AG04449 (cell line): ENCODE results near the gene NCAPH2.

ENCODE experiments used
- CTCF ChIA-PET: fragments of 350-600 bp; formaldehyde crosslinking; extraction: SDS; loops from one replicate; lab custom pipeline; 2021; ENCODE audit warnings: antibody characterized with exemption; lab: Yijun Ruan, JAX
- POLR2A ChIA-PET: fragments of 400-600, 350-600 bp; formaldehyde crosslinking; extraction: SDS; loops from one replicate; lab custom pipeline; 2020; ENCODE audit warnings: antibody characterized with exemption, inconsistent platforms; lab: Yijun Ruan, JAX
- DNase-seq: peaks from one replicate; pipeline ENCODE4 v3.0.0-alpha.2; 2010; ENCODE audit warnings: low read depth, low spot score
- H3K4me3 ChIP-seq: 2 replicates; pipeline ENCODE4 v1.5.1; 2011; ENCODE audit warnings: low read depth, mild to moderate bottlenecking, control low read depth, low read length
- TF ChIP-seq, protein P1 (sequence below): IDR thresholded peaks from one replicate; pipeline ENCODE4 v1.5.1; 2011; ENCODE audit warnings: mild to moderate bottlenecking, moderate library complexity, low read length, control low read depth, inconsistent platforms; ENCODE audit not compliant: insufficient read depth; ENCODE audit errors: missing control alignments

The NCAPH2 gene

DNA sequence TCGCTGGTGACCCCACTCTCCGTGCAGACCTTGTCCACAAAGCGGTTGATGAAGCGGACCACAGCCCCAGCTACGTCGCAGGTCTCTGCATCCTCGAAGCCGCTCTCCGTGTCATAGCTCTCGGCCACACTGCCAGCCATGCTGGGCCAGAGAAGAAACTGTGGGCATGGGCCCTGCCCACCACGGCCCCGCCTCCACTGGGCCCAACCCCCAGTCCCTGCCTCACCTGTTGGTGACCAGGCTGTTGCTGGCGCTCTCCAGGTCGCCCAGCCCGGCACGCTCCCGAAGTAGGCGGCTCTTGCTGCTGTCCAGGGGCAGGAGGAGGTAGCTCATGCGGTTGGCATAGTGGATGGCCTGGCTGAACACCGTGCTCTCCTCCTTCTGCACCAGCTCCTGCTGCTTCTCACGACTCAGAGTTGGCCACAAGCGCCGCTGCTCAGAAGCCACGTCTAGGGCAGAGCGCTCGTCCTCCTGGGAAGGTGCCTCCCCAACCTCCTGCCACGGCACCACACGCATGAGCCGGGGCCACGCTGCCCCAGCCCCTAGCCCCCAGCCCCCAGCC, 46.0 kb upstream of the NCAPH2 start:
- TF ChIP-seq, protein P1, sequence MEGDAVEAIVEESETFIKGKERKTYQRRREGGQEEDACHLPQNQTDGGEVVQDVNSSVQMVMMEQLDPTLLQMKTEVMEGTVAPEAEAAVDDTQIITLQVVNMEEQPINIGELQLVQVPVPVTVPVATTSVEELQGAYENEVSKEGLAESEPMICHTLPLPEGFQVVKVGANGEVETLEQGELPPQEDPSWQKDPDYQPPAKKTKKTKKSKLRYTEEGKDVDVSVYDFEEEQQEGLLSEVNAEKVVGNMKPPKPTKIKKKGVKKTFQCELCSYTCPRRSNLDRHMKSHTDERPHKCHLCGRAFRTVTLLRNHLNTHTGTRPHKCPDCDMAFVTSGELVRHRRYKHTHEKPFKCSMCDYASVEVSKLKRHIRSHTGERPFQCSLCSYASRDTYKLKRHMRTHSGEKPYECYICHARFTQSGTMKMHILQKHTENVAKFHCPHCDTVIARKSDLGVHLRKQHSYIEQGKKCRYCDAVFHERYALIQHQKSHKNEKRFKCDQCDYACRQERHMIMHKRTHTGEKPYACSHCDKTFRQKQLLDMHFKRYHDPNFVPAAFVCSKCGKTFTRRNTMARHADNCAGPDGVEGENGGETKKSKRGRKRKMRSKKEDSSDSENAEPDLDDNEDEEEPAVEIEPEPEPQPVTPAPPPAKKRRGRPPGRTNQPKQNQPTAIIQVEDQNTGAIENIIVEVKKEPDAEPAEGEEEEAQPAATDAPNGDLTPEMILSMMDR: no peak
- DNase-seq: no peak
- no peak overlapping the region for H3K4me3 ChIP-seq
- CTCF ChIA-PET: interaction anchor here (1.3 kb wide), 1 partner anchor 11 kb away, joined by 3 read pairs; no protein-coding TSS in a partner anchor
- POLR2A ChIA-PET: no interaction called here

- no peak for DNase-seq
- CTCF ChIA-PET: interaction anchor here (1.3 kb wide), 1 partner anchor 9 kb away, joined by 3 read pairs; no protein-coding TSS in a partner anchor
- POLR2A ChIA-PET: no interaction called here
- no peak overlapping the region for H3K4me3 ChIP-seq
- TF ChIP-seq, protein P1: no peak
These were observed 44.7 kb upstream of the NCAPH2 start for GRCh38 chr22:50463188-50463900.

DNA sequence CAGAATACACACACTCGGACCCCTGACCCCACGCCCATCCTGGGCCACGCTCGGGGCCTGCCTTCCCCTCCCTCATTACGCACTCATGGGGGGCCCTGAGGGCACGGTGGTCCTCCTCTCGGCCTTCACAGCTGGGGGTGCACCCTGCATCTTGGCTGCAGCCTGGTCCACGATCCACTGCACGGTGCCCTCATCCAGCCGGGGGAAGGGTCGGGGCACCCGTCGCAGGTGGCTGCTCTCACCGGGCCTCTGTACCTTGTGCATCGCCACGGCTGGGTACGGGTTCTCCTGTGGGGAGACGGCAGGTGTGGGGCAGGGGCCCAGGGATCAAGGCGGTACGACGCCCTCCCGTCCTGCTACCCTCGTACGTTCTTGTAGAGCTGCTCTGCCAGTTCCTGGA, 43.6 kb upstream of the NCAPH2 start:
- CTCF ChIA-PET: interaction anchor here (1.3 kb wide), 1 partner anchor 8 kb away, joined by 3 read pairs; no protein-coding TSS in a partner anchor
- DNase-seq: no peak
- POLR2A ChIA-PET: interaction anchor here (0.6 kb wide), 1 partner anchor 213 kb away, joined by 4 read pairs; no protein-coding TSS in a partner anchor
- TF ChIP-seq, protein P1: no peak
- H3K4me3 ChIP-seq: no peak overlapping the region

DNA sequence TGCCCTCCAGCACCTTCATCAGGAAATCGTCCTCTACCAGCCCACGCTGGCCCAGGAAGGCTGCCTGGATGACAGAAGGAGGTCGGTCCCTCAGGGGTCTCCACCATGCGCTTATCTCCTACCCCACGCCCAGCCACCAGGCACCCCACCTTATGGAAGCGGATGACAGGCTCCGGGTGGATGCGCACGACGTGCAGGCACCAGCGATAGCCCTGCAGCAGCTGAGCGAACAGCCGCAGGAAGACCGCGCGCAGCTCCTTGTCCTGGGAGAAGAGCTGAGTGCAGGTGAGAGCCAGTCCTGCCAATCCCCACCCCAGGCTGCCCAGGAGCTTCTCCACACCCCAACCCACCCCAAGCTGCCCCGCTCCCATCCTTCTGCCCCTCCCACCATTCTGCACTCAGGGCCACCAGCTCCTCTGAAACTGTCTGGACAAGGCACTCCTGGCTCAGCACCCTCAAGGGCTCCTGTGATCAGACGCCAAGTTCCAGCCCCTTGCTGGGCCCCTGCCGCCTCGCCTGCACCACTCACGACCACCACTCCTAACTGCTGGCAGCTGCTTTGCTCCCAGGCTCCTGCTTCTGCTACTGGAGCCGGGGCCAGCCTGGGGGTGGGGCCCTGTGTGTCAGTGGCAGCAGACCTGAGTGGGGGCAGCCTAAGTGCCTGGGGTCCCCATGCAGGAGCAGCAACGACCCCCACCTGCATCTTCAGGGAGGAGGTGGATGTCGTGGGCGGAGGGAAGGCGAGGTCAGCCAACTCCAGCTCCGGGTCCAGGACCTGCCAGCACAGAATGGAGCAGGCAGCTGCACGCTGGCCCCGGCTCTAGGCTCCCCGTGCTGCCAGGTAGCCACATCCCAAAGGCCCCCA, 42.7 kb upstream of the NCAPH2 start:
- DNase-seq: no peak
- H3K4me3 ChIP-seq: no peak overlapping the region
- TF ChIP-seq, protein P1: no peak
- POLR2A ChIA-PET: interaction anchor here (0.6 kb wide), 1 partner anchor 214 kb away, joined by 4 read pairs; no protein-coding TSS in a partner anchor
- CTCF ChIA-PET: interaction anchor here (1.1 kb wide), 1 partner anchor 8 kb away, joined by 7 read pairs; no protein-coding TSS in a partner anchor

DNA sequence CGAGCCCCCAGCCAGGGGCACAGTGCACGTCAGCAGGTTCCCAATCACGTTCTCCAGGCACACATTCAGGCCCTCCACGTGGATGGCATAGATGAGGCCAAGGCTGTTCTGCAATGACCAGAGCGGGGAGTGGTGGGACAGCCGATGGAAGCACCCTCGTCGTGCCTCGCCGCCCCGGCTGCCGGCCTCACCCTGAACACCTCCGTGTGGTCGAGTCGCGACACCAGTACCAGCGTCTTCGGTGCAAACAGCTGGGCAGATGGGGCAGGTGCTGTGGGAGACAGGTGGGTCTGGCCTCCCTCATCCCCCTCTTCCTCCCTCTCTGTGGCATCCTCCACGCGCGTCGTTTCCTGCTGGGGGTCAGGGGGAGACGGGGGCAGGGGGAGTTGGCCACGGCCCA, 40.7 kb upstream of the NCAPH2 start:
- H3K4me3 ChIP-seq: no peak overlapping the region
- no peak for DNase-seq
- CTCF ChIA-PET: interaction anchor here (0.6 to 1.4 kb wide), 2 partner anchors 17 to 101 kb away, joined by 3 read pairs; no protein-coding TSS in a partner anchor
- TF ChIP-seq, protein P1: no peak
- POLR2A ChIA-PET: no interaction called here
